ENCODE measurements around the gene PAPOLA.

DNA sequence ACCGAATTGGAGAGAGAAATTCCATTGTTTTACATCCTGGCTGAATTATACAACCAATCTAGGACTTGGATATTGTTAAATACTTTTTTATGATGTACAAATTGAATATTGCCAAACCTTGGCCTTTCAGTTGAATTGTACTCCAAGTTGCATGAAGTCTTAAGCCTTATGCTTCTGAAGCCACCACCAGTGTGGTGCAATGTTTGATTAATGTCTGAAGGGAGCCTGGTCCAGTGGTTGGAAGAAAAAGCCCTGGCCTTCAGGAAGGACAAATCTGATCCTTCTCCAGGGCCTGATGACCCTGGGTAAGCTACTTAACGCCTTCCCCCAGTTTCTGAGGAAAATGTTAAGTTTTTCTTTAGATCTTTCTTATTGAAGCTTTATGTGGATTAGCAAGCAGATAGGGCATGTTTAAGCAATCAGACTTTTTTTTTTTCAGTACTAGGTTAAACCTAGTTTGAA is 72.0 kb downstream of the PAPOLA start:
- TF ChIP-seq, protein P1, sequence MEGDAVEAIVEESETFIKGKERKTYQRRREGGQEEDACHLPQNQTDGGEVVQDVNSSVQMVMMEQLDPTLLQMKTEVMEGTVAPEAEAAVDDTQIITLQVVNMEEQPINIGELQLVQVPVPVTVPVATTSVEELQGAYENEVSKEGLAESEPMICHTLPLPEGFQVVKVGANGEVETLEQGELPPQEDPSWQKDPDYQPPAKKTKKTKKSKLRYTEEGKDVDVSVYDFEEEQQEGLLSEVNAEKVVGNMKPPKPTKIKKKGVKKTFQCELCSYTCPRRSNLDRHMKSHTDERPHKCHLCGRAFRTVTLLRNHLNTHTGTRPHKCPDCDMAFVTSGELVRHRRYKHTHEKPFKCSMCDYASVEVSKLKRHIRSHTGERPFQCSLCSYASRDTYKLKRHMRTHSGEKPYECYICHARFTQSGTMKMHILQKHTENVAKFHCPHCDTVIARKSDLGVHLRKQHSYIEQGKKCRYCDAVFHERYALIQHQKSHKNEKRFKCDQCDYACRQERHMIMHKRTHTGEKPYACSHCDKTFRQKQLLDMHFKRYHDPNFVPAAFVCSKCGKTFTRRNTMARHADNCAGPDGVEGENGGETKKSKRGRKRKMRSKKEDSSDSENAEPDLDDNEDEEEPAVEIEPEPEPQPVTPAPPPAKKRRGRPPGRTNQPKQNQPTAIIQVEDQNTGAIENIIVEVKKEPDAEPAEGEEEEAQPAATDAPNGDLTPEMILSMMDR (IDR thresholded peaks at IDR 0.05): no peak
- TF ChIP-seq POLR2A (IDR thresholded peaks at IDR 0.05; ENCODE audit: low read depth): no peak
- no peak for TF ChIP-seq POLR2AphosphoS5 (IDR thresholded peaks at IDR 0.05)

Data from esophagus muscularis mucosa (tissue), 3 donors.